PC-9 (cell line): ENCODE measurements around the gene C1QTNF12.

Experiments used
- CTCF ChIP-seq: fragments of 200-600 bp; sonication (generic); conservative IDR thresholded peaks from 2 replicates; pipeline ENCODE4 v1.6.1; 2017; ENCODE audit warnings: mixed run types, antibody characterized with exemption, mild to moderate bottlenecking, moderate library complexity
- EZH2 ChIP-seq: fragments of 200-600 bp; sonication (generic); IDR thresholded peaks from 2 replicates; pipeline ENCODE4 v1.8.0; 2017; ENCODE audit warnings: antibody characterized with exemption, low read depth

- TF ChIP-seq CTCF, result no peak
- no peak for TF ChIP-seq EZH2
These were observed 35.6 kb downstream of the C1QTNF12 start for GRCh38 chr1:1210726-1211540.
